ENCODE results near the gene NCAN. TPM values are rescaled to one million over a fixed set of nuclear protein-coding genes. Genes with fewer than 3 reads are reported as not detected.

The NCAN gene
- total and polyA plus RNA-seq, 2 of the 13 experiments (the other 11 are each of a cell fraction or from before 2014, with no cell fraction given): not detected

GRCh38 chr19:19191768-19192077, 20.0 kb upstream of the NCAN start (continued):
- TF ChIP-seq ZMYM4 (CRISPR knock-in tag; IDR thresholded peaks at IDR 0.05) (no peak), ZNF687 (CRISPR knock-in tag; IDR thresholded peaks at IDR 0.05) (no peak)

GRCh38 chr19:19192078-19192882, 19.5 kb upstream of the NCAN start, which contains the start of the genes BORCS8 and RFXANK:
TSS of gene BORCS8 (minus strand) at chr19:19192152. CDS start at chr19:19192117, 35 bp downstream.
TSS of gene RFXANK (plus strand) at chr19:19192258. CDS start at chr19:19193947, 1,689 bp downstream.
- peaks cover 17% of the 10 kb centered on the region for H3K79me2 ChIP-seq (ENCODE audit: insufficient read depth, low read length)
- CTCF ChIA-PET (ENCODE audit: low intra/inter-chr PET ratio, low total read pairs): no interaction called here
- TF ChIP-seq DRAP1 (CRISPR knock-in tag; IDR thresholded peaks at IDR 0.05) (peak; percentile 67), ATF2 (CRISPR knock-in tag; IDR thresholded peaks at IDR 0.05) (peak; percentile 76; the same call in 1 of the 2 replicates), ZNF513 (CRISPR knock-in tag; conservative IDR thresholded peaks at IDR 0.05) (no peak), ZNF678 (CRISPR knock-in tag; IDR thresholded peaks at IDR 0.05) (no peak), STAG1 (CRISPR knock-in tag; IDR thresholded peaks at IDR 0.05) (0 out of 2 replicates have a peak, but pooled peaks have one; percentile 0), ZNF503 (CRISPR knock-in tag; IDR thresholded peaks at IDR 0.05) (no peak), ZNF180 (CRISPR knock-in tag; IDR thresholded peaks at IDR 0.05; ENCODE audit: borderline replicate concordance, low read depth) (no peak), ZNF205 (CRISPR knock-in tag; IDR thresholded peaks at IDR 0.05) (peak; percentile 82), NONO (IDR thresholded peaks at IDR 0.05) (no peak), NONO (CRISPR knock-in tag; conservative IDR thresholded peaks at IDR 0.05) (peak; percentile 80)

More at GRCh38 chr19:19192078-19192882, 19.5 kb upstream of the NCAN start, which contains the start of the genes BORCS8 and RFXANK:
- Histone ChIP-seq H3K4me3 (replicated peaks in 1 of 3; ENCODE audit: insufficient read depth in 1 of 3, low read depth in 2 of 3, low read length in 3 of 3) (peak within 1 kb of the TSS; percentile 64 to 98 (median 76)), H3K4me1 (ENCODE audit: insufficient read depth, low read length) (peaks cover 28% of the 10 kb centered on the region), H3K9me3 (ENCODE audit: low read length) (no peaks in the 10 kb centered on the region), H4K20me1 (ENCODE audit: insufficient read depth, low read length) (no peaks in the 10 kb centered on the region), H3K27me3 (ENCODE audit: control insufficient read depth in 1 of 2, insufficient read depth in 2 of 2, low read length in 2 of 2) (no peaks in the 10 kb centered on the region; a peak in 1 of 5 replicates), H3K9ac (ENCODE audit: insufficient read depth, low read depth, low read length) (peak within 1 kb of the TSS; percentile 96), H3K4me2 (ENCODE audit: low read depth, low read length) (peak within 1 kb of the TSS; percentile 89), H2AFZ (ENCODE audit: low read length) (peak within 1 kb of the TSS; percentile 89), H3K36me3 (replicated peaks in 1 of 2; ENCODE audit: control insufficient read depth in 1 of 2, insufficient read depth in 2 of 2, low read length in 2 of 2) (peaks cover 0 to 6% of the 10 kb centered on the region in 2 experiments; a peak in 4 of 5 replicates), H3K27ac (ENCODE audit: extremely low read length, insufficient read depth, low read length) (peak within 1 kb of the TSS; percentile 91)
- in situ Hi-C loops (cut with HindIII; ENCODE audit: extremely low pct_ligation_motif_present, low pct_unique_long_range_greater_than_20kb): no loop called here
- intact Hi-C loops (cut with micrococcal nuclease; ENCODE audit: unreplicated experiment): loop anchor here (2.0 kb wide), 1 partner anchor 129 kb away; the partner anchor contains the start of genes MAU2 and SUGP1
- ATAC-seq: peak; percentile 92
- WGBS (ENCODE audit: low lambda C conversion rate): under 1% methylated on average over 20 of the region's 53 CpGs
- FAIRE-seq: peak; percentile 87
- no TSS peak for BruUV-seq (replicated peaks)
- POLR2A ChIA-PET: interaction anchor here (0.7 to 2.7 kb wide), 8 partner anchors 10 to 129 kb away, joined by 3 to 43 read pairs (median 4); partner anchors contain the start of genes MEF2B, NR2C2AP and SLC25A42
- peak; percentile 98 for DNase-seq (ENCODE audit: low spot score)

All from HepG2 (cell line).